HG03565 (cell line): ENCODE results near the gene ANKRD50.

Experiments used
- ATAC-seq: cut with Tn5 transposase; IDR thresholded peaks from one replicate; pipeline ENCODE4 v1.9.1; 2021; ENCODE audit warnings: mild to moderate bottlenecking, moderate library complexity; ENCODE audit not compliant: unreplicated experiment

ANKRD50 gene

GRCh38 chr4:124708517-124709300 lies 3.8 kb downstream of the ANKRD50 start:
- ATAC-seq = no peak

- no peak for ATAC-seq
These were observed 7.1 kb downstream of the ANKRD50 start for GRCh38 chr4:124705393-124705792.

GRCh38 chr4:124703154-124703553 lies 9.4 kb downstream of the ANKRD50 start:
- ATAC-seq = no peak

GRCh38 chr4:124697441-124697840 lies 15.1 kb downstream of the ANKRD50 start:
- ATAC-seq = no peak

- ATAC-seq = no peak
These were observed 16.4 kb downstream of the ANKRD50 start for GRCh38 chr4:124696182-124696581.

- ATAC-seq = no peak
These were observed 17.5 kb downstream of the ANKRD50 start for GRCh38 chr4:124694946-124695598.

- no peak for ATAC-seq
These were observed 18.2 kb downstream of the ANKRD50 start for GRCh38 chr4:124694306-124694705.

GRCh38 chr4:124691801-124692200 lies 20.7 kb downstream of the ANKRD50 start:
- ATAC-seq = no peak

- ATAC-seq = no peak
These were observed 26.3 kb downstream of the ANKRD50 start for GRCh38 chr4:124686279-124686678.

GRCh38 chr4:124685851-124686250 lies 26.7 kb downstream of the ANKRD50 start:
- ATAC-seq = no peak

- ATAC-seq = no peak
These were observed 28.2 kb downstream of the ANKRD50 start for GRCh38 chr4:124684301-124684700.

- ATAC-seq = no peak
These were observed 30.1 kb downstream of the ANKRD50 start for GRCh38 chr4:124682384-124682783.

- no peak for ATAC-seq
These were observed 46.0 kb downstream of the ANKRD50 start for GRCh38 chr4:124666496-124666895.

- no peak for ATAC-seq
These were observed 53.7 kb downstream of the ANKRD50 start for GRCh38 chr4:124658795-124659194.

- no peak for ATAC-seq
These were observed 61.9 kb downstream of the ANKRD50 start for GRCh38 chr4:124650614-124651013.

- ATAC-seq = no peak
These were observed 64.9 kb downstream of the ANKRD50 start for GRCh38 chr4:124647599-124647998.

GRCh38 chr4:124644621-124645020 lies 67.9 kb downstream of the ANKRD50 start:
- ATAC-seq = no peak

GRCh38 chr4:124642846-124643245 lies 69.7 kb downstream of the ANKRD50 start:
- no peak for ATAC-seq

- no peak for ATAC-seq
These were observed 70.7 kb downstream of the ANKRD50 start for GRCh38 chr4:124641715-124642381.

- no peak for ATAC-seq
These were observed 72.4 kb downstream of the ANKRD50 start for GRCh38 chr4:124640022-124640730.

GRCh38 chr4:124637321-124637720 lies 75.2 kb downstream of the ANKRD50 start:
- no peak for ATAC-seq
